K562 (cell line): ENCODE measurements around the gene FGG. TPM values are rescaled to one million over a fixed set of nuclear protein-coding genes. Genes with fewer than 3 reads are reported as not detected.

Source experiments
- ARID3B ChIP-seq: fragments of 250-450 bp; sonication (Bioruptor Pico); IDR thresholded peaks from 2 replicates; pipeline ENCODE4 v1.4.0; 2020; ENCODE audit warnings: borderline replicate concordance
- CREM ChIP-seq: IDR thresholded peaks from 2 replicates; pipeline ENCODE4 v1.6.1; 2014; ENCODE audit warnings: antibody characterized with exemption, low read depth
- MCM3 ChIP-seq: fragments of 450-650 bp; IDR thresholded peaks from 2 replicates; pipeline ENCODE4 v1.6.1; 2016
- MXD1 ChIP-seq: fragments of 250-450 bp; sonication (Bioruptor Pico); IDR thresholded peaks from 2 replicates; pipeline ENCODE4 v1.8.0; 2021; ENCODE audit warnings: borderline replicate concordance, mild to moderate bottlenecking, moderate library complexity; ENCODE audit not compliant: poor library complexity, severe bottlenecking
- RBFOX2 ChIP-seq: fragments of 200-400 bp; formaldehyde crosslinking; IDR thresholded peaks from 2 replicates; pipeline ENCODE4 v1.6.1; 2017; ENCODE audit warnings: low read depth, mild to moderate bottlenecking, low read length, moderate library complexity
- ZEB2 ChIP-seq: fragments of 450-650 bp; IDR thresholded peaks from 2 replicates; pipeline ENCODE4 v1.6.1; 2016
- ZHX1 ChIP-seq: fragments of 150-350 bp; conservative IDR thresholded peaks from 2 replicates; pipeline ENCODE4 v1.6.1; 2014; ENCODE audit warnings: low read length
- ZNF830 ChIP-seq: fragments of 250-450 bp; sonication (Bioruptor Pico); IDR thresholded peaks from 2 replicates; pipeline ENCODE4 v1.5.0; 2021; ENCODE audit warnings: mild to moderate bottlenecking
- polyA plus RNA-seq, 8 experiments: library from polyadenylated mRNA; depleted of rRNA in 4 of 8; stranded (reverse) in 5 of 8; unstranded in 3 of 8; fragments of >200 nt; fragmentation: Nextera tagmentation in 2 of 8; fragmentation: Illumina TruSeq in 1 of 8; extraction: Ambion mirVana in 2 of 8; extraction: Trizol in 1 of 8; gene quantifications; 2 replicates each; pipeline versions ENCODE4 v1.2.1 to v1.2.3, GENCODE V29; 2011 to 2014; ENCODE audit warnings: inconsistent platforms in 1 of 8, missing spikeins in 1 of 8
- total RNA-seq, 7 experiments: library from RNA; depleted of rRNA in 6 of 7; stranded (reverse); fragments of >200 nt in 6 of 7; fragmentation: Illumina TruSeq in 2 of 7; extraction: Trizol in 2 of 7; gene quantifications; 2 replicates each; pipeline versions ENCODE4 v1.2.1 to v1.2.3, GENCODE V29; 2011 to 2021; ENCODE audit warnings: low replicate concordance in 1 of 7
- TF ChIP-seq, protein P1 (sequence below): fragments of 450-650 bp; IDR thresholded peaks from 2 replicates; pipeline ENCODE4 v1.6.1; 2016; ENCODE audit warnings: mild to moderate bottlenecking, moderate library complexity
- TF ChIP-seq, protein P2 (sequence below): fragments of 250-450 bp; sonication (Bioruptor Pico); IDR thresholded peaks from 2 replicates; pipeline ENCODE4 v1.5.0; 2020; ENCODE audit warnings: mild to moderate bottlenecking, borderline replicate concordance

FGG gene
- total and polyA plus RNA-seq, 9 of the 15 experiments (the other 6 are each of a cell fraction or from before 2014, with no cell fraction given), result 0.08 to 2.2 (median 0.33) TPM; not detected in 2

GRCh38 chr4:154640999-154641398 lies 28.5 kb upstream of the FGG start (continued):
- TF ChIP-seq, protein P1, sequence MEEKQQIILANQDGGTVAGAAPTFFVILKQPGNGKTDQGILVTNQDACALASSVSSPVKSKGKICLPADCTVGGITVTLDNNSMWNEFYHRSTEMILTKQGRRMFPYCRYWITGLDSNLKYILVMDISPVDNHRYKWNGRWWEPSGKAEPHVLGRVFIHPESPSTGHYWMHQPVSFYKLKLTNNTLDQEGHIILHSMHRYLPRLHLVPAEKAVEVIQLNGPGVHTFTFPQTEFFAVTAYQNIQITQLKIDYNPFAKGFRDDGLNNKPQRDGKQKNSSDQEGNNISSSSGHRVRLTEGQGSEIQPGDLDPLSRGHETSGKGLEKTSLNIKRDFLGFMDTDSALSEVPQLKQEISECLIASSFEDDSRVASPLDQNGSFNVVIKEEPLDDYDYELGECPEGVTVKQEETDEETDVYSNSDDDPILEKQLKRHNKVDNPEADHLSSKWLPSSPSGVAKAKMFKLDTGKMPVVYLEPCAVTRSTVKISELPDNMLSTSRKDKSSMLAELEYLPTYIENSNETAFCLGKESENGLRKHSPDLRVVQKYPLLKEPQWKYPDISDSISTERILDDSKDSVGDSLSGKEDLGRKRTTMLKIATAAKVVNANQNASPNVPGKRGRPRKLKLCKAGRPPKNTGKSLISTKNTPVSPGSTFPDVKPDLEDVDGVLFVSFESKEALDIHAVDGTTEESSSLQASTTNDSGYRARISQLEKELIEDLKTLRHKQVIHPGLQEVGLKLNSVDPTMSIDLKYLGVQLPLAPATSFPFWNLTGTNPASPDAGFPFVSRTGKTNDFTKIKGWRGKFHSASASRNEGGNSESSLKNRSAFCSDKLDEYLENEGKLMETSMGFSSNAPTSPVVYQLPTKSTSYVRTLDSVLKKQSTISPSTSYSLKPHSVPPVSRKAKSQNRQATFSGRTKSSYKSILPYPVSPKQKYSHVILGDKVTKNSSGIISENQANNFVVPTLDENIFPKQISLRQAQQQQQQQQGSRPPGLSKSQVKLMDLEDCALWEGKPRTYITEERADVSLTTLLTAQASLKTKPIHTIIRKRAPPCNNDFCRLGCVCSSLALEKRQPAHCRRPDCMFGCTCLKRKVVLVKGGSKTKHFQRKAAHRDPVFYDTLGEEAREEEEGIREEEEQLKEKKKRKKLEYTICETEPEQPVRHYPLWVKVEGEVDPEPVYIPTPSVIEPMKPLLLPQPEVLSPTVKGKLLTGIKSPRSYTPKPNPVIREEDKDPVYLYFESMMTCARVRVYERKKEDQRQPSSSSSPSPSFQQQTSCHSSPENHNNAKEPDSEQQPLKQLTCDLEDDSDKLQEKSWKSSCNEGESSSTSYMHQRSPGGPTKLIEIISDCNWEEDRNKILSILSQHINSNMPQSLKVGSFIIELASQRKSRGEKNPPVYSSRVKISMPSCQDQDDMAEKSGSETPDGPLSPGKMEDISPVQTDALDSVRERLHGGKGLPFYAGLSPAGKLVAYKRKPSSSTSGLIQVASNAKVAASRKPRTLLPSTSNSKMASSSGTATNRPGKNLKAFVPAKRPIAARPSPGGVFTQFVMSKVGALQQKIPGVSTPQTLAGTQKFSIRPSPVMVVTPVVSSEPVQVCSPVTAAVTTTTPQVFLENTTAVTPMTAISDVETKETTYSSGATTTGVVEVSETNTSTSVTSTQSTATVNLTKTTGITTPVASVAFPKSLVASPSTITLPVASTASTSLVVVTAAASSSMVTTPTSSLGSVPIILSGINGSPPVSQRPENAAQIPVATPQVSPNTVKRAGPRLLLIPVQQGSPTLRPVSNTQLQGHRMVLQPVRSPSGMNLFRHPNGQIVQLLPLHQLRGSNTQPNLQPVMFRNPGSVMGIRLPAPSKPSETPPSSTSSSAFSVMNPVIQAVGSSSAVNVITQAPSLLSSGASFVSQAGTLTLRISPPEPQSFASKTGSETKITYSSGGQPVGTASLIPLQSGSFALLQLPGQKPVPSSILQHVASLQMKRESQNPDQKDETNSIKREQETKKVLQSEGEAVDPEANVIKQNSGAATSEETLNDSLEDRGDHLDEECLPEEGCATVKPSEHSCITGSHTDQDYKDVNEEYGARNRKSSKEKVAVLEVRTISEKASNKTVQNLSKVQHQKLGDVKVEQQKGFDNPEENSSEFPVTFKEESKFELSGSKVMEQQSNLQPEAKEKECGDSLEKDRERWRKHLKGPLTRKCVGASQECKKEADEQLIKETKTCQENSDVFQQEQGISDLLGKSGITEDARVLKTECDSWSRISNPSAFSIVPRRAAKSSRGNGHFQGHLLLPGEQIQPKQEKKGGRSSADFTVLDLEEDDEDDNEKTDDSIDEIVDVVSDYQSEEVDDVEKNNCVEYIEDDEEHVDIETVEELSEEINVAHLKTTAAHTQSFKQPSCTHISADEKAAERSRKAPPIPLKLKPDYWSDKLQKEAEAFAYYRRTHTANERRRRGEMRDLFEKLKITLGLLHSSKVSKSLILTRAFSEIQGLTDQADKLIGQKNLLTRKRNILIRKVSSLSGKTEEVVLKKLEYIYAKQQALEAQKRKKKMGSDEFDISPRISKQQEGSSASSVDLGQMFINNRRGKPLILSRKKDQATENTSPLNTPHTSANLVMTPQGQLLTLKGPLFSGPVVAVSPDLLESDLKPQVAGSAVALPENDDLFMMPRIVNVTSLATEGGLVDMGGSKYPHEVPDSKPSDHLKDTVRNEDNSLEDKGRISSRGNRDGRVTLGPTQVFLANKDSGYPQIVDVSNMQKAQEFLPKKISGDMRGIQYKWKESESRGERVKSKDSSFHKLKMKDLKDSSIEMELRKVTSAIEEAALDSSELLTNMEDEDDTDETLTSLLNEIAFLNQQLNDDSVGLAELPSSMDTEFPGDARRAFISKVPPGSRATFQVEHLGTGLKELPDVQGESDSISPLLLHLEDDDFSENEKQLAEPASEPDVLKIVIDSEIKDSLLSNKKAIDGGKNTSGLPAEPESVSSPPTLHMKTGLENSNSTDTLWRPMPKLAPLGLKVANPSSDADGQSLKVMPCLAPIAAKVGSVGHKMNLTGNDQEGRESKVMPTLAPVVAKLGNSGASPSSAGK, result no peak
- TF ChIP-seq ZEB2 (no peak), ARID3B (CRISPR knock-in tag) (no peak), ZNF830 (no peak), MXD1 (no peak), CREM (no peak; the same call in 1 of the 2 replicates), ZHX1 (no peak), RBFOX2 (no peak), MCM3 (no peak)
- TF ChIP-seq, protein P2, sequence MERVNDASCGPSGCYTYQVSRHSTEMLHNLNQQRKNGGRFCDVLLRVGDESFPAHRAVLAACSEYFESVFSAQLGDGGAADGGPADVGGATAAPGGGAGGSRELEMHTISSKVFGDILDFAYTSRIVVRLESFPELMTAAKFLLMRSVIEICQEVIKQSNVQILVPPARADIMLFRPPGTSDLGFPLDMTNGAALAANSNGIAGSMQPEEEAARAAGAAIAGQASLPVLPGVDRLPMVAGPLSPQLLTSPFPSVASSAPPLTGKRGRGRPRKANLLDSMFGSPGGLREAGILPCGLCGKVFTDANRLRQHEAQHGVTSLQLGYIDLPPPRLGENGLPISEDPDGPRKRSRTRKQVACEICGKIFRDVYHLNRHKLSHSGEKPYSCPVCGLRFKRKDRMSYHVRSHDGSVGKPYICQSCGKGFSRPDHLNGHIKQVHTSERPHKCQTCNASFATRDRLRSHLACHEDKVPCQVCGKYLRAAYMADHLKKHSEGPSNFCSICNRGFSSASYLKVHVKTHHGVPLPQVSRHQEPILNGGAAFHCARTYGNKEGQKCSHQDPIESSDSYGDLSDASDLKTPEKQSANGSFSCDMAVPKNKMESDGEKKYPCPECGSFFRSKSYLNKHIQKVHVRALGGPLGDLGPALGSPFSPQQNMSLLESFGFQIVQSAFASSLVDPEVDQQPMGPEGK (CRISPR knock-in tag), result no peak
